VCaP (cell line): Measurements from ENCODE around the gene PRKRIP1.
A peak's percentile ranks its signal among the peaks of the same experiment; 100 is the strongest.

Source experiments
- H3K27ac ChIP-seq: fragments of 450-650 bp; 2 replicates; pipeline ENCODE4 v1.5.1; 2017
- TF ChIP-seq, protein P1 (sequence below): fragments of 450-650 bp; conservative IDR thresholded peaks from 2 replicates; pipeline ENCODE4 v1.5.1; 2017; ENCODE audit warnings: mild to moderate bottlenecking, moderate library complexity

The PRKRIP1 gene

DNA sequence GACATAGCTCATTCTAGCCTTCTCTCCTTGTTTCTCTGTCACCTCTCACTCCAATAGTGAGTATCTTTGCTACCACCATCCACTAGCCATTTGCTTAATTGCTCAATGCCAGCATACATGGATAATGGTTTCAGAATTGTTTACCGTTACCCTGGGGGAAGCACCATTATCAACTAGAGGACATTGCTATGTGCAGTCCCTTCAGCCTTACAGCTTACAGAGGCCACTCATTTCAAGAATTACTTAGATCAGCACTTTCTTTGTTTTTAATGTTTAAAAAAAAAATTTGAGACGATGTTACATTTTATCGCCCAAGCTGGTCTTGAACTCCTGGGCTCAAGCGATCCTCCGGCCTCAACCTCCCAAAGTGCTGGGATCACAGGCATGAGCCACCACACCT is 22.4 kb downstream of the PRKRIP1 start:
- H3K27ac ChIP-seq, result peak overlapping the region; percentile 93; the same call in 1 of the 2 replicates
- TF ChIP-seq, protein P1, sequence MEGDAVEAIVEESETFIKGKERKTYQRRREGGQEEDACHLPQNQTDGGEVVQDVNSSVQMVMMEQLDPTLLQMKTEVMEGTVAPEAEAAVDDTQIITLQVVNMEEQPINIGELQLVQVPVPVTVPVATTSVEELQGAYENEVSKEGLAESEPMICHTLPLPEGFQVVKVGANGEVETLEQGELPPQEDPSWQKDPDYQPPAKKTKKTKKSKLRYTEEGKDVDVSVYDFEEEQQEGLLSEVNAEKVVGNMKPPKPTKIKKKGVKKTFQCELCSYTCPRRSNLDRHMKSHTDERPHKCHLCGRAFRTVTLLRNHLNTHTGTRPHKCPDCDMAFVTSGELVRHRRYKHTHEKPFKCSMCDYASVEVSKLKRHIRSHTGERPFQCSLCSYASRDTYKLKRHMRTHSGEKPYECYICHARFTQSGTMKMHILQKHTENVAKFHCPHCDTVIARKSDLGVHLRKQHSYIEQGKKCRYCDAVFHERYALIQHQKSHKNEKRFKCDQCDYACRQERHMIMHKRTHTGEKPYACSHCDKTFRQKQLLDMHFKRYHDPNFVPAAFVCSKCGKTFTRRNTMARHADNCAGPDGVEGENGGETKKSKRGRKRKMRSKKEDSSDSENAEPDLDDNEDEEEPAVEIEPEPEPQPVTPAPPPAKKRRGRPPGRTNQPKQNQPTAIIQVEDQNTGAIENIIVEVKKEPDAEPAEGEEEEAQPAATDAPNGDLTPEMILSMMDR, result no peak

DNA sequence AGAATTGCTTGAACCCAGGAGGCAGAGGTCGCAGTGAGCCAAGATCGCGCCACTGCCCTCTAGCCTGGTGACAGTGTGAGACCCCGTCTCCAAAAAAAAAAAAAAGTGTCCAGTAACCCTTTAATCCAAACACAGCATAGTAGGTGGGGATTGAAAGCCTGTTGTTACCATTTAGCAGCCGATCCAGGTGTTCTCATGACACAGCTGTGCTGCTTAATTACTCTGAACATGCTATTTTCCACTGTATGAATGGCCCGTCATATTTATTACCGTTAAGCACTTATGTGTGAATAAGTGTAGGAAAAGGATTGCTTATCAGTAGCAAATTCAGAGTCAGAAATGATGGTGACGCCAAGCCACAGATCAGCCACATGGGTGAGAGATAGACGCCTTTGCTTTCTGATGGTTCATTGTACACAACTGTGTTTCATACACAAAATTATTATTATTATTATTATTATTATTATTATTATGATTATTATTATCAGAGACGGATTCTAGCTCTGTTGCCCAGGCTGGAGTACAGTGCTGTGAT is 25.6 kb downstream of the PRKRIP1 start:
- H3K27ac ChIP-seq, result no peak overlapping the region
- TF ChIP-seq, protein P1, result no peak

DNA sequence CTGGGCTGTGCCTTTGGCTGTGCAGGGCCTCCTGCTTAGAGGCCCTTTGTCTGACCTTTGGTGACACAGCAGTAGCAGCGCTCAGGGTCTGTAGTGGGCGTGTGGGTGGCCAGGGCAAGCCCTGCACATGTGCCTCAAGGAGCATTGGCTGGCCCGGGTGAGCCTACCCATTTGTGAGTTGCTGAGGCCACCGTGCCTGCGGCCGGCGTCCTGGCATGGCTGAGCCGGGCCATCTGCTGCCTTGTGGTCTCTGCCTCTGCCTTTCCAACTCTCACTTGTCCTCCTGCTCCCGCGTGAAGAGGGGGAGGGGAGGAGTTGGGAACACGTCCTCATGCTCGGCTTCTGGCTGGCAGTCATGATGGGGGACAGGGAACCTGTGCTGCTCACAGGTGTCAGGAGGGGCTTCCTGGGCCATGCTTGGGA is 28.0 kb downstream of the PRKRIP1 start:
- no peak overlapping the region for H3K27ac ChIP-seq
- TF ChIP-seq, protein P1, result no peak

DNA sequence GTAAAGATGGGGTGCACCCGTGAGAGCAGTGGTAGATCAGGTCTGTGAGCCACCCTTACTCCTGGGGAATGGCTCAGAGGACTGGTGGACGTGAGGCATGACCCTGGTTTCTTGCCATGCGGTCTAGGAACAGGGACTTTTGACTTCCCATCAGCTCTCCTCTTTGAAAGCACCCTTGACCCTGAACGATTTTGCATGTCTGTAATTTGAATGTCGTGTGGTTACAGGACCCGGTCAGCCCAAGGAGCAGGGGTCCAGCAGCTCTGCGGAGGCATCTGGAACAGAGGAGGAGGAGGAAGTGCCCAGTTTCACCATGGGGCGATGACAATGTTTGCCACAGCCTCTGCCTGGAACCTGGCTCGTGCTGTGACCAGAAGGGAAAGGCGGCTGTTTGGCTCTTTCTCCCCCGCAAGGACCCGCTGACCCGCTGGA is 28.6 kb downstream of the PRKRIP1 start:
- H3K27ac ChIP-seq, result no peak overlapping the region
- TF ChIP-seq, protein P1, result no peak

DNA sequence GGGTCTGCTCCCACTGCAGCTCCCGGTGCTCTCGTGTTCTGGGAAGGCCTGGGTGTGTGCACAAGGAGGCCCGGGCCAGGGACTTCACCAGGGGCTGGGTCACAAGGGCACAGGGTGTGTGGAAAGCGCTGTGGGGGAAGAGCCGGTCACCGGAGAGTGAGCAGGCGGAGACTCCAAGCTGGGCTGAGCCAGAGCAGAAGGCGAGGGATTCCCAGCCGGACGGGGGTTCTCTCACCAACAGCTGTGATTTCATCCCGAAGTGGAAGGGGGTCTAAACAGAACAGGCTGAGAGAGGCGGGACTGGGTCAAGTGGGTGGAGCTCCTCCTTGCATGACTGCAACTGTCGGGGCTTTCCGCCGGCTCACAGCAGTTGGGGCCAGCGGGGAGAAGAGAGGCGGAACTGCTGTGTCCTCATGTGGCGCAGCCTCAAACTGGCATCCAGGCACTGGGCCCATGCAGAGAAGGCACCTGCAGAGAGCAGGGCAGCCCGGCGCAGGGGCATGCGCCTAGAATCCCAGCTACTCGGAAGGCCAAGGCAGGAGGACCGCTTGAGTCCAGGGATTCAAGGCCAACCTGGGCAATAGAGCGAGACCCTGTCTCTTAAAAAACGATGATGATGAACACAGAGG is 29.6 kb downstream of the PRKRIP1 start:
- H3K27ac ChIP-seq, result no peak overlapping the region
- TF ChIP-seq, protein P1, result no peak

DNA sequence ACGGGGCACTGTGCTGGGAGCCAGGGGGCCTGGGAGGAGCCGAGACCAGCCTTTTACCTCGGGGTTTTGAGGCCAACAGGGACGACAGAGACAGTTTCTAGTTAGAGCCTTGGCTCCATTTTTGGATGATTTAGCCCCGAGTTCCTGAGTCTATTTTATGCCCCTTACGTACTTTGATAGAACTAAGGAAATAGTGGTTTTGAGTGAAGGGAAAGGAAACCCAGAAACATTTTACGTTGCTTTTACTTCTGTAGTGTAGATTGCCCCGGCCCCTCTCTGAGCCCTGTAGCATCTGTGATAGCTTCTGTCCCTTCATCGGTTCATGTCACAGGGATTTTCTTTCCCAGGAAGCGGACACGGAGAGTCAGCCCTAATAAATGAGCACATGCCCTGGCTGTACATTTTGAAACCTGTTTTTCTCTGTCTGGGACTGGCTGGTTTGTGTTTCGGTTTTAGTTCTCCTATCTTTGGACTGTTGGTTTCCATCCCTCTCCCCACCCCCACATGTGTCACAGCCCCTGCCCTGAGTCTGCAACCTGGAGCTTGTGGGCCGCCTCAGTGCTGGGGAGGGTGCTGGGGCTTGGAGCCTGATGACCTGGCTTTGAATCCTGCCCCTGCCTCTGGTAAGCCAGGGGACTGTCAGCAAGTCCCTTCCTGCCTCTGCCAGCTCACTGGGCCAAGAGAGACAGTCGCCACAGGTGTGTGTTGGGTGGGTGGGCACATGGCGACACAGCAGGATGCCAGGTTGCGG is 30.3 kb downstream of the PRKRIP1 start:
- H3K27ac ChIP-seq, result no peak overlapping the region
- TF ChIP-seq, protein P1, result no peak

DNA sequence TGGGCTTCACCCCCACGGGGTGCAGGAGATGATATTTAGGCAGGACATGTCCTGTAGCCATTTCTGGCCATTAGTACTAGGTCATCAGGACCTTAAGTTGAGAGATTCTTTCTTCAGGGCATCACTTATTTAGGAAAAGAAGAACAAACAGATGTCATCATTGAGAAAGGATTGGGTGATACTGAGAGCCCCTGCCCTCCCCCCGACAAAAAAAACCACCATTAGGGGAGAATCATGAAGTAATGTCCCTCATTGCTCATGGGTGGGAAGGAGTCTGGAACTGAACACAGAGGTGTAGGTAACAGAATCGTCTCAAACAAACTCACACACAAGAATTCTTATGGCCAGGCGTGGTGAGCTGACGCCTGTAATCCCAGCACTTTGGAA is 30.8 kb downstream of the PRKRIP1 start:
- TF ChIP-seq, protein P1, result no peak
- no peak overlapping the region for H3K27ac ChIP-seq
